ENCODE data around the gene SLC7A1. TPM values are rescaled to one million over a fixed set of nuclear protein-coding genes. Genes with fewer than 3 reads are reported as not detected.

The SLC7A1 gene
- total RNA-seq, 5 donors from 2014 or later (not counting 1 experiment from before 2014, with no cell fraction given) = 20.0 to 62.9 (median 57.9) TPM

GRCh38 chr13:29538652-29539040 lies 56.8 kb downstream of the SLC7A1 start:
- Histone ChIP-seq H3K27me3 (replicated peaks in 1 of 2; ENCODE audit: control insufficient read depth in 2 of 2, extremely low read depth in 1 of 2, insufficient read depth in 2 of 2, low read length in 1 of 2) (no peaks in the 10 kb centered on the region), H3K36me3 (ENCODE audit: control insufficient read depth in 2 of 2, extremely low read depth in 1 of 2, insufficient read depth in 1 of 2, low read length in 1 of 2) (peaks cover 7 to 12% of the 10 kb centered on the region in 2 donors), H3K4me3 (ENCODE audit: control insufficient read depth in 1 of 2, extremely low read depth in 1 of 2, low read length in 1 of 2) (no peak overlapping the region), H3K9me3 (no peaks in the 10 kb centered on the region), H3K27ac (ENCODE audit: low read length) (no peak overlapping the region), H3K4me1 (ENCODE audit: control insufficient read depth in 1 of 2, extremely low read depth in 1 of 2, insufficient read depth in 2 of 2, low read length in 2 of 2) (peaks cover 0 to 8% of the 10 kb centered on the region in 2 experiments)
- CTCF ChIA-PET = no interaction called here
- H3K4me3 Mint-ChIP-seq = no peak overlapping the region
- ATAC-seq (replicated peaks in 1 of 4) = no peak
- no peak overlapping the region for H3K27ac Mint-ChIP-seq
- POLR2A ChIA-PET = no interaction called here
- H3K4me1 Mint-ChIP-seq = peaks cover 19 to 24% (median 22%) of the 10 kb centered on the region in 3 donors
- no peaks in the 10 kb centered on the region for H3K9me3 Mint-ChIP-seq
- no peak for DNase-seq
- H3K27me3 Mint-ChIP-seq = no peaks in the 10 kb centered on the region
- 100% methylated on average over 3 of the region's 6 CpGs for WGBS (ENCODE audit: insufficient coverage)
- peaks cover 30% of the 10 kb centered on the region for H3K36me3 Mint-ChIP-seq

- no peak overlapping the region for H3K27ac ChIP-seq (ENCODE audit: low read length)
- H3K27me3 ChIP-seq (replicated peaks in 1 of 2; ENCODE audit: control insufficient read depth in 2 of 2, extremely low read depth in 1 of 2, insufficient read depth in 2 of 2, low read length in 1 of 2) = no peaks in the 10 kb centered on the region
- no peak overlapping the region for H3K4me3 Mint-ChIP-seq
- ATAC-seq (replicated peaks in 1 of 4) (no peak), DNase-seq (no peak)
- H3K9me3 ChIP-seq = no peaks in the 10 kb centered on the region
- H3K36me3 Mint-ChIP-seq = peaks cover 36% of the 10 kb centered on the region
- CTCF ChIA-PET = no interaction called here
- H3K36me3 ChIP-seq (ENCODE audit: control insufficient read depth in 2 of 2, extremely low read depth in 1 of 2, insufficient read depth in 1 of 2, low read length in 1 of 2) = peaks cover 6 to 12% of the 10 kb centered on the region in 2 donors
- H3K4me3 ChIP-seq (ENCODE audit: control insufficient read depth in 1 of 2, extremely low read depth in 1 of 2, low read length in 1 of 2) = no peak overlapping the region
- peaks cover 0 to 8% of the 10 kb centered on the region in 2 experiments for H3K4me1 ChIP-seq (ENCODE audit: control insufficient read depth in 1 of 2, extremely low read depth in 1 of 2, insufficient read depth in 2 of 2, low read length in 2 of 2)
- POLR2A ChIA-PET = interaction anchor here in 1 of 2 donors (0.5 kb wide), 1 partner anchor 46 kb away, joined by 3 read pairs; no protein-coding TSS in a partner anchor
- WGBS (ENCODE audit: insufficient coverage) = 83% methylated on average over 9 of the region's 14 CpGs
- no peak overlapping the region for H3K27ac Mint-ChIP-seq
- H3K4me1 Mint-ChIP-seq = peaks cover 19 to 24% (median 19%) of the 10 kb centered on the region in 3 donors
- H3K27me3 Mint-ChIP-seq = no peaks in the 10 kb centered on the region
- no peaks in the 10 kb centered on the region for H3K9me3 Mint-ChIP-seq
These were observed 57.5 kb downstream of the SLC7A1 start for GRCh38 chr13:29537736-29538651.

GRCh38 chr13:29536853-29537252 lies 58.6 kb downstream of the SLC7A1 start:
- Mint-ChIP-seq H3K9me3 (no peaks in the 10 kb centered on the region), H3K27ac (no peak overlapping the region), H3K36me3 (peaks cover 43% of the 10 kb centered on the region), H3K27me3 (no peaks in the 10 kb centered on the region), H3K4me1 (peaks cover 19 to 24% (median 19%) of the 10 kb centered on the region in 3 donors), H3K4me3 (no peak overlapping the region)
- Histone ChIP-seq H3K27me3 (replicated peaks in 1 of 2; ENCODE audit: control insufficient read depth in 2 of 2, extremely low read depth in 1 of 2, insufficient read depth in 2 of 2, low read length in 1 of 2) (no peaks in the 10 kb centered on the region), H3K27ac (ENCODE audit: low read length) (no peak overlapping the region), H3K9me3 (no peaks in the 10 kb centered on the region), H3K36me3 (ENCODE audit: control insufficient read depth in 2 of 2, extremely low read depth in 1 of 2, insufficient read depth in 1 of 2, low read length in 1 of 2) (peaks cover 6 to 24% of the 10 kb centered on the region in 2 donors), H3K4me1 (ENCODE audit: control insufficient read depth in 1 of 2, extremely low read depth in 1 of 2, insufficient read depth in 2 of 2, low read length in 2 of 2) (peaks cover 0 to 8% of the 10 kb centered on the region in 2 experiments), H3K4me3 (ENCODE audit: control insufficient read depth in 1 of 2, extremely low read depth in 1 of 2, low read length in 1 of 2) (no peak overlapping the region)
- ATAC-seq (replicated peaks in 1 of 4) = no peak
- ChIA-PET CTCF (no interaction called here), POLR2A (no interaction called here)
- WGBS (ENCODE audit: insufficient coverage) = no CpG with 5 or more reads among the region's 7 CpGs
- no peak for DNase-seq

- H3K36me3 ChIP-seq (ENCODE audit: control insufficient read depth in 2 of 2, extremely low read depth in 1 of 2, insufficient read depth in 1 of 2, low read length in 1 of 2) = peaks cover 6 to 29% of the 10 kb centered on the region in 2 donors
- Mint-ChIP-seq H3K4me3 (no peak overlapping the region), H3K4me1 (peaks cover 14 to 18% (median 14%) of the 10 kb centered on the region in 3 donors), H3K36me3 (peaks cover 36% of the 10 kb centered on the region), H3K9me3 (no peaks in the 10 kb centered on the region), H3K27me3 (no peaks in the 10 kb centered on the region), H3K27ac (no peak overlapping the region)
- ChIA-PET POLR2A (no interaction called here), CTCF (no interaction called here)
- no peak overlapping the region for H3K27ac ChIP-seq (ENCODE audit: low read length)
- H3K4me1 ChIP-seq (ENCODE audit: control insufficient read depth in 1 of 2, extremely low read depth in 1 of 2, insufficient read depth in 2 of 2, low read length in 2 of 2) = peaks cover 0 to 8% of the 10 kb centered on the region in 2 experiments
- no peaks in the 10 kb centered on the region for H3K9me3 ChIP-seq
- no peaks in the 10 kb centered on the region for H3K27me3 ChIP-seq (replicated peaks in 1 of 2; ENCODE audit: control insufficient read depth in 2 of 2, extremely low read depth in 1 of 2, insufficient read depth in 2 of 2, low read length in 1 of 2)
- DNase-seq (no peak), ATAC-seq (replicated peaks in 1 of 4) (no peak)
- 97% methylated on average over 21 of the region's 24 CpGs for WGBS (ENCODE audit: insufficient coverage)
- no peak overlapping the region for H3K4me3 ChIP-seq (ENCODE audit: control insufficient read depth in 1 of 2, extremely low read depth in 1 of 2, low read length in 1 of 2)
These were observed 59.5 kb downstream of the SLC7A1 start for GRCh38 chr13:29535663-29536655.

GRCh38 chr13:29534083-29534482 lies 61.4 kb downstream of the SLC7A1 start:
- no peak for DNase-seq
- Histone ChIP-seq H3K36me3 (ENCODE audit: control insufficient read depth in 2 of 2, extremely low read depth in 1 of 2, insufficient read depth in 1 of 2, low read length in 1 of 2) (peaks cover 6 to 44% of the 10 kb centered on the region in 2 donors), H3K27me3 (replicated peaks in 1 of 2; ENCODE audit: control insufficient read depth in 2 of 2, extremely low read depth in 1 of 2, insufficient read depth in 2 of 2, low read length in 1 of 2) (no peaks in the 10 kb centered on the region), H3K9me3 (no peaks in the 10 kb centered on the region), H3K4me3 (ENCODE audit: control insufficient read depth in 1 of 2, extremely low read depth in 1 of 2, low read length in 1 of 2) (no peak overlapping the region), H3K4me1 (ENCODE audit: control insufficient read depth in 1 of 2, extremely low read depth in 1 of 2, insufficient read depth in 2 of 2, low read length in 2 of 2) (peaks cover 0 to 14% of the 10 kb centered on the region in 2 experiments), H3K27ac (ENCODE audit: low read length) (no peak overlapping the region)
- Mint-ChIP-seq H3K9me3 (no peaks in the 10 kb centered on the region), H3K4me1 (peaks cover 11 to 18% (median 11%) of the 10 kb centered on the region in 3 donors), H3K36me3 (peaks cover 47% of the 10 kb centered on the region), H3K27me3 (no peaks in the 10 kb centered on the region), H3K27ac (no peak overlapping the region), H3K4me3 (no peak overlapping the region)
- WGBS (ENCODE audit: insufficient coverage) = 92% methylated on average over 3 of the region's 4 CpGs
- ChIA-PET CTCF (interaction anchor here in 1 of 2 donors (0.6 kb wide), 1 partner anchor 1684 kb away, joined by 3 read pairs; no protein-coding TSS in a partner anchor), POLR2A (no interaction called here)
- ATAC-seq (replicated peaks in 1 of 4) = no peak

GRCh38 chr13:29532821-29533220 lies 62.7 kb downstream of the SLC7A1 start:
- Mint-ChIP-seq H3K9me3 (no peaks in the 10 kb centered on the region), H3K4me1 (peaks cover 3 to 10% (median 4%) of the 10 kb centered on the region in 3 donors), H3K27ac (no peak overlapping the region), H3K36me3 (peaks cover 51% of the 10 kb centered on the region), H3K27me3 (no peaks in the 10 kb centered on the region), H3K4me3 (no peak overlapping the region)
- Histone ChIP-seq H3K27me3 (replicated peaks in 1 of 2; ENCODE audit: control insufficient read depth in 2 of 2, extremely low read depth in 1 of 2, insufficient read depth in 2 of 2, low read length in 1 of 2) (no peaks in the 10 kb centered on the region), H3K36me3 (ENCODE audit: control insufficient read depth in 2 of 2, extremely low read depth in 1 of 2, insufficient read depth in 1 of 2, low read length in 1 of 2) (peaks cover 11 to 54% of the 10 kb centered on the region in 2 donors), H3K27ac (ENCODE audit: low read length) (no peak overlapping the region), H3K9me3 (no peaks in the 10 kb centered on the region), H3K4me1 (ENCODE audit: control insufficient read depth in 1 of 2, extremely low read depth in 1 of 2, insufficient read depth in 2 of 2, low read length in 2 of 2) (peaks cover 0 to 8% of the 10 kb centered on the region in 2 experiments), H3K4me3 (ENCODE audit: control insufficient read depth in 1 of 2, extremely low read depth in 1 of 2, low read length in 1 of 2) (no peak overlapping the region)
- ChIA-PET POLR2A (no interaction called here), CTCF (no interaction called here)
- WGBS (ENCODE audit: insufficient coverage) = 96% methylated on average over 10 of the region's 17 CpGs
- ATAC-seq (replicated peaks in 1 of 4) (no peak), DNase-seq (no peak)

Measured in T-cell (primary cell).